ENCODE data around the gene MS4A3. TPM values are rescaled to one million over a fixed set of nuclear protein-coding genes. Genes with fewer than 3 reads are reported as not detected.

MS4A3 gene
- total RNA-seq, 1 experiment from 2014 or later: not detected

DNA sequence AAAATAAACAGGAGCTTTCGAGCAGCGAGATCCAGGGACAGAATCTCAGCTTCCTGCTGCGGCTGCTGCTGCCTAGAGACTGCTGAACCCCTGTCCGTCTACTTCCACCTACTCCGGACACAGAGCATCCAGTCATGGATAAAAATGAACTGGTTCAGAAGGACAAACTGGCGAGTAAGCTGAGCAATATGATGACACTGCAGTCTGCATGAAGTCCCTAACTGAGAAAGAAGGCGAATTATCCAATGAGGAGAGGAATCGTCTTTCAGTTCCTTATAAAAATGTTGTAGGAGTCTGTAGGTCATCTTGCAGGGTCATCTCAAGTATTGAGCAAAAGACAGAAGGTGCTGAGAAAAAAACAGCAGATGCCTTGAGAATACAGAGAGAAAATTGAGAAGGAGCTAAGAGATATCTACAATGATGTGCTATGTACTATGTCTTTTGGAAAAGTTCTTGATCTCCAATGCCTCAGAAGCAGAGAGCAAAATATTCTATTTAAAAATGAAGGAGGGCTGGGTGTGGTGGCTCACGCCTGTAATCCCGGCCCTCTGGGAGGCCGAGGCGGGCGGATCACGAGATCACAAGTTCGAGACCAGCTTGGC lies 20.9 kb downstream of the MS4A3 start:
- H3K79me2 ChIP-seq (ENCODE audit: insufficient read depth, low read length): no peaks in the 10 kb centered on the region
- H3K79me1 ChIP-seq (ENCODE audit: insufficient read depth, low read depth, low read length, poor library complexity, severe bottlenecking): no peaks in the 10 kb centered on the region
- no peak overlapping the region for H3K4me2 ChIP-seq (ENCODE audit: insufficient read depth, insufficient read length, low read length)
- Mint-ChIP-seq H3K27me3 (ENCODE audit: low read depth) (peaks cover 2% of the 10 kb centered on the region), H3K4me1 (peaks cover 2 to 5% of the 10 kb centered on the region in 2 experiments; a peak in 3 of 4 replicates), H3K9me3 (peaks cover 13 to 16% of the 10 kb centered on the region in 2 experiments), H3K4me3 (no peak overlapping the region), H3K36me3 (ENCODE audit: insufficient read depth in 1 of 3, low read depth in 3 of 3) (peaks cover 4 to 11% (median 6%) of the 10 kb centered on the region in 3 experiments; a peak in 4 of 7 replicates), H3K27ac (no peak overlapping the region; a peak in 2 of 7 replicates)
- no peaks in the 10 kb centered on the region for H3K23me2 ChIP-seq (ENCODE audit: insufficient read length, low read depth, low read length, poor library complexity, severe bottlenecking)
- no peak overlapping the region for H2BK12ac ChIP-seq (ENCODE audit: insufficient read length, low read depth, low read length)
- no peak overlapping the region for H2AK5ac ChIP-seq (ENCODE audit: insufficient read length, low read length)
- H2BK15ac ChIP-seq (ENCODE audit: low read depth, low read length): no peak overlapping the region
- no peak overlapping the region for H2AFZ ChIP-seq (ENCODE audit: low read length)
- H2BK20ac ChIP-seq (ENCODE audit: low read depth, low read length, poor library complexity, severe bottlenecking): no peak overlapping the region
- H3K4me1 ChIP-seq (ENCODE audit: insufficient read depth, low read length): no peaks in the 10 kb centered on the region; the same call in 1 of the 2 replicates
- H4K20me1 ChIP-seq (ENCODE audit: control insufficient read depth, insufficient read depth, insufficient read length): no peaks in the 10 kb centered on the region
- no peak overlapping the region for H4K5ac ChIP-seq (ENCODE audit: insufficient read length, low read depth, low read length)
- H3K23ac ChIP-seq (ENCODE audit: insufficient read length, low read depth, low read length): no peak overlapping the region
- no CpG with 5 or more reads among the region's 15 CpGs for WGBS (ENCODE audit: extremely low coverage, insufficient read length, low lambda C conversion rate)
- TF ChIP-seq, protein P1, sequence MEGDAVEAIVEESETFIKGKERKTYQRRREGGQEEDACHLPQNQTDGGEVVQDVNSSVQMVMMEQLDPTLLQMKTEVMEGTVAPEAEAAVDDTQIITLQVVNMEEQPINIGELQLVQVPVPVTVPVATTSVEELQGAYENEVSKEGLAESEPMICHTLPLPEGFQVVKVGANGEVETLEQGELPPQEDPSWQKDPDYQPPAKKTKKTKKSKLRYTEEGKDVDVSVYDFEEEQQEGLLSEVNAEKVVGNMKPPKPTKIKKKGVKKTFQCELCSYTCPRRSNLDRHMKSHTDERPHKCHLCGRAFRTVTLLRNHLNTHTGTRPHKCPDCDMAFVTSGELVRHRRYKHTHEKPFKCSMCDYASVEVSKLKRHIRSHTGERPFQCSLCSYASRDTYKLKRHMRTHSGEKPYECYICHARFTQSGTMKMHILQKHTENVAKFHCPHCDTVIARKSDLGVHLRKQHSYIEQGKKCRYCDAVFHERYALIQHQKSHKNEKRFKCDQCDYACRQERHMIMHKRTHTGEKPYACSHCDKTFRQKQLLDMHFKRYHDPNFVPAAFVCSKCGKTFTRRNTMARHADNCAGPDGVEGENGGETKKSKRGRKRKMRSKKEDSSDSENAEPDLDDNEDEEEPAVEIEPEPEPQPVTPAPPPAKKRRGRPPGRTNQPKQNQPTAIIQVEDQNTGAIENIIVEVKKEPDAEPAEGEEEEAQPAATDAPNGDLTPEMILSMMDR (conservative IDR thresholded peaks at IDR 0.05): no peak
- H3K9ac ChIP-seq (ENCODE audit: extremely low read depth, insufficient read length, low read length): no peak overlapping the region
- no peak overlapping the region for H3T11ph ChIP-seq (ENCODE audit: low read length)
- no peak overlapping the region for H3K4ac ChIP-seq (ENCODE audit: low read depth, low read length)
- no peak overlapping the region for H2BK120ac ChIP-seq (ENCODE audit: low read depth, low read length, poor library complexity, severe bottlenecking)
- no peaks in the 10 kb centered on the region for H3K9me3 ChIP-seq (ENCODE audit: control insufficient read depth, low read depth, low read length)
- H2BK5ac ChIP-seq (ENCODE audit: insufficient read length, low read length): no peak overlapping the region
- no peak for DNase-seq
- no peaks in the 10 kb centered on the region for H3K27me3 ChIP-seq (ENCODE audit: insufficient read depth, low read length)
- no peak overlapping the region for H3K14ac ChIP-seq (ENCODE audit: insufficient read depth, low read length)
- H4K8ac ChIP-seq (replicated peaks; ENCODE audit: insufficient read length, low read depth, low read length): no peak overlapping the region
- H4K91ac ChIP-seq (ENCODE audit: insufficient read length, low read depth, low read length): no peak overlapping the region
- H3K27ac ChIP-seq (ENCODE audit: insufficient read length, low read depth, low read length): no peak overlapping the region
- H3K56ac ChIP-seq (ENCODE audit: insufficient read length, low read depth, low read length): no peak overlapping the region
- no peak overlapping the region for H3K18ac ChIP-seq (ENCODE audit: insufficient read length, low read depth, low read length)

All from H9 (cell line).